Brain microvascular endothelial cell (primary cell): Measurements from ENCODE around the gene ABCA2.

Experiments
- DNase-seq: peaks from one replicate; pipeline ENCODE4 v3.0.0-alpha.2; 2020
- H3K27ac ChIP-seq: fragments of 250-450 bp; sonication (Bioruptor Pico); 2 replicates; pipeline ENCODE4 v1.5.1; 2020; ENCODE audit warnings: mild to moderate bottlenecking, moderate library complexity
- H3K27me3 ChIP-seq: fragments of 250-450 bp; sonication (Bioruptor Pico); replicated peaks from 2 replicates; pipeline ENCODE4 v1.5.1; 2020; ENCODE audit warnings: mild to moderate bottlenecking
- H3K36me3 ChIP-seq: fragments of 250-450 bp; sonication (Bioruptor Pico); replicated peaks from 2 replicates; pipeline ENCODE4 v1.5.1; 2020; ENCODE audit warnings: mild to moderate bottlenecking
- H3K4me3 ChIP-seq: 2 replicates; pipeline ENCODE4 v1.5.1; 2011; ENCODE audit warnings: low read depth, mild to moderate bottlenecking, control low read depth, low read length, moderate library complexity
- in situ Hi-C: cut with HindIII; loops from 2 replicates; pipeline ENCODE4 v1.10.0; 2017; ENCODE audit warnings: low sequenced_read_pairs, low pct_ligation_motif_present
- TF ChIP-seq, protein P1 (sequence below): IDR thresholded peaks from 2 replicates; pipeline ENCODE4 v1.5.1; 2011; ENCODE audit warnings: low read depth, mild to moderate bottlenecking, moderate library complexity, low read length, control low read depth, inconsistent platforms; ENCODE audit errors: missing control alignments

Gene ABCA2

DNA sequence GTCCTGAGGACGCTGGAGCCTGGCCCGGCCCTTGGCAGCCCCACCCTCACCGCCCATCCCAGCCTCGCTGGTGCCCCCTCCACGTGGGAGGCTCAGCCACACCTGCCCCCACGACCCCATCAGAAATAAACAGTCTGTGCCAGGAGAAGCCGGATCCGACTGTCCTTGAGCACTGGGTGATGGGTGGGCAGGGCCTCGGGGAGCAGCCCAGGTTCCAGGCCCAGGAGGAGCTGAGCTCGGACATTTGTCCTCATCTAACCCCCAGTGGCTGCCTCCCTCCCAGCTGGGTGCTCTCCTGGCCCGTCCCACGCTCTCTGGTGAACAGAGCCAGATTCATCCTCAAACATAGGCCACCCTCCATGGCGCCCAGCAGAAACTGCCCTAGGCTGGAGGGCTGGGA is 55.3 kb downstream of the ABCA2 start:
- TF ChIP-seq, protein P1, sequence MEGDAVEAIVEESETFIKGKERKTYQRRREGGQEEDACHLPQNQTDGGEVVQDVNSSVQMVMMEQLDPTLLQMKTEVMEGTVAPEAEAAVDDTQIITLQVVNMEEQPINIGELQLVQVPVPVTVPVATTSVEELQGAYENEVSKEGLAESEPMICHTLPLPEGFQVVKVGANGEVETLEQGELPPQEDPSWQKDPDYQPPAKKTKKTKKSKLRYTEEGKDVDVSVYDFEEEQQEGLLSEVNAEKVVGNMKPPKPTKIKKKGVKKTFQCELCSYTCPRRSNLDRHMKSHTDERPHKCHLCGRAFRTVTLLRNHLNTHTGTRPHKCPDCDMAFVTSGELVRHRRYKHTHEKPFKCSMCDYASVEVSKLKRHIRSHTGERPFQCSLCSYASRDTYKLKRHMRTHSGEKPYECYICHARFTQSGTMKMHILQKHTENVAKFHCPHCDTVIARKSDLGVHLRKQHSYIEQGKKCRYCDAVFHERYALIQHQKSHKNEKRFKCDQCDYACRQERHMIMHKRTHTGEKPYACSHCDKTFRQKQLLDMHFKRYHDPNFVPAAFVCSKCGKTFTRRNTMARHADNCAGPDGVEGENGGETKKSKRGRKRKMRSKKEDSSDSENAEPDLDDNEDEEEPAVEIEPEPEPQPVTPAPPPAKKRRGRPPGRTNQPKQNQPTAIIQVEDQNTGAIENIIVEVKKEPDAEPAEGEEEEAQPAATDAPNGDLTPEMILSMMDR = no peak
- no peaks in the 10 kb centered on the region for H3K36me3 ChIP-seq
- no peak overlapping the region for H3K27ac ChIP-seq
- in situ Hi-C loops = no loop called here
- H3K27me3 ChIP-seq = no peaks in the 10 kb centered on the region
- no peak overlapping the region for H3K4me3 ChIP-seq
- DNase-seq = no peak

DNA sequence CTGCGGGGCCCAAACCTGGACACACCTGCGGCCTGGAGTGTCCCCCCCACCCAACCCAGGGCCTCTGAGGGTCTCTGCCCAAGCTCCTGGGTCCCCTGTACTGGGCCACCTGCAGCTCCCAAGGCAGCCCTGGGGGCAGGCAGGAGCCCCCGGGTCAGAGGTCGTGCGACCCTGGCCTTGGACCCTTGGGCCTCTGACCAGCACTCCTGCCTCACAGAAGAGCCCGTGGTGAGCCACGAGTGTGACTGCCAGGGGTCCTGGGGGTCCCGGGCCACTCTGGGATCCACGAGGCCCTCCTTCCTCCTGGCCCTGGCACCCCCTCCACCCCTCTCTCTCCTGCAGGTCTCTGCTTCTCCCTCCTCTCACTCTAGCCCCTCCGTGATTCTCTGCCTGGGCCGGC is 55.7 kb downstream of the ABCA2 start:
- in situ Hi-C loops = no loop called here
- H3K27ac ChIP-seq = no peak overlapping the region
- TF ChIP-seq, protein P1 = no peak

GRCh38 chr9:136971746-136972145 is 56.3 kb downstream of the ABCA2 start:
- TF ChIP-seq, protein P1 = no peak
- H3K27me3 ChIP-seq = no peaks in the 10 kb centered on the region
- no peak overlapping the region for H3K4me3 ChIP-seq
- no peaks in the 10 kb centered on the region for H3K36me3 ChIP-seq
- in situ Hi-C loops = no loop called here
- no peak overlapping the region for H3K27ac ChIP-seq
- DNase-seq = no peak

More for the DNA sequence above, 55.7 kb downstream of the ABCA2 start:
- H3K4me3 ChIP-seq = no peak overlapping the region
- no peak for DNase-seq
- H3K36me3 ChIP-seq = no peaks in the 10 kb centered on the region
- no peaks in the 10 kb centered on the region for H3K27me3 ChIP-seq

DNA sequence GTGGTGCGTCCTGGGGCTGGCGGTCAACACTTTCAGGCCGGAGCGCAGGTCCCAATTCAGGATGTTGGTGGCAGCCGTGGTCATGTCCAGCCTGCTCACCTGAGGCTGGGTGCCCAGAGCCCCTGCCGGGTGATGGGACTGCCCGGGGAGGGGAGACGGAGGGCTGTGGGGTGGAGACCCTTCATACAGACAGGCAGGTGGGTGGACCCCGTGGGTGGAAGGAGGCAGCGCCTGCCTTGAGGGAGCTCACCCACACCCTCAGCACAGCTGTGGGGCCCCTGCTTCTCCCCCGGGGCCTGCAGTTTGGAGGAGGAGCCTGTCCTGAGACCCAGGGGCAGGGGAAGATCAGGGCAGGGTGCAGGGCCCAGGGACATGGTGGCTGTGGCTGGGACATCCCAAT is 57.7 kb downstream of the ABCA2 start:
- Histone ChIP-seq H3K27me3 (no peaks in the 10 kb centered on the region), H3K4me3 (no peak overlapping the region), H3K36me3 (no peaks in the 10 kb centered on the region), H3K27ac (no peak overlapping the region)
- TF ChIP-seq, protein P1 = no peak
- DNase-seq = no peak
- in situ Hi-C loops = no loop called here

GRCh38 chr9:136969774-136970173 is 58.3 kb downstream of the ABCA2 start:
- TF ChIP-seq, protein P1 = no peak
- in situ Hi-C loops = no loop called here
- H3K27ac ChIP-seq = no peak overlapping the region
- no peak for DNase-seq
- no peaks in the 10 kb centered on the region for H3K36me3 ChIP-seq
- H3K4me3 ChIP-seq = no peak overlapping the region
- no peaks in the 10 kb centered on the region for H3K27me3 ChIP-seq

DNA sequence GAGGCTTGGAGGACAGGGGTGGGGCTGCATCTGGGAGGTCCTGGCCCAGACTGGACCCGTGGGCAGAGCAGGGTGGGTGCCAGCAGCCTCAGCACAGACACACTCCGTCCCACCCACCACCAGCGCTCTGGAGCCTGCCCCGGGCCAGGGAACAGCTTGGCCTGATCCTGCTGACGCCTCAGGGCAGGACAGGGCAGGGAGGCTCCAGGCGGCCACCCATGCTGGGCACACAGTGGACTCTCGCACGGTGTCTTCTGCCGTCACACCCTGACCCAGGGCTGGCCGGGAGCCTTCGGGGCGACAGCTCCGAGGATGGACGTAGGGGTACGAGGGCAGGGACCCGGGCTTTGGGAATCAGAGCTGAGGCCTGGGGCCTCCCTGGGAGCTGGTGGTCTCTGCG is 58.9 kb downstream of the ABCA2 start:
- Histone ChIP-seq H3K27me3 (no peaks in the 10 kb centered on the region), H3K4me3 (no peak overlapping the region), H3K27ac (no peak overlapping the region), H3K36me3 (no peaks in the 10 kb centered on the region)
- no peak for DNase-seq
- TF ChIP-seq, protein P1 = no peak
- in situ Hi-C loops = no loop called here
